ENCODE data around the gene PRKAA2.

Gene PRKAA2

DNA sequence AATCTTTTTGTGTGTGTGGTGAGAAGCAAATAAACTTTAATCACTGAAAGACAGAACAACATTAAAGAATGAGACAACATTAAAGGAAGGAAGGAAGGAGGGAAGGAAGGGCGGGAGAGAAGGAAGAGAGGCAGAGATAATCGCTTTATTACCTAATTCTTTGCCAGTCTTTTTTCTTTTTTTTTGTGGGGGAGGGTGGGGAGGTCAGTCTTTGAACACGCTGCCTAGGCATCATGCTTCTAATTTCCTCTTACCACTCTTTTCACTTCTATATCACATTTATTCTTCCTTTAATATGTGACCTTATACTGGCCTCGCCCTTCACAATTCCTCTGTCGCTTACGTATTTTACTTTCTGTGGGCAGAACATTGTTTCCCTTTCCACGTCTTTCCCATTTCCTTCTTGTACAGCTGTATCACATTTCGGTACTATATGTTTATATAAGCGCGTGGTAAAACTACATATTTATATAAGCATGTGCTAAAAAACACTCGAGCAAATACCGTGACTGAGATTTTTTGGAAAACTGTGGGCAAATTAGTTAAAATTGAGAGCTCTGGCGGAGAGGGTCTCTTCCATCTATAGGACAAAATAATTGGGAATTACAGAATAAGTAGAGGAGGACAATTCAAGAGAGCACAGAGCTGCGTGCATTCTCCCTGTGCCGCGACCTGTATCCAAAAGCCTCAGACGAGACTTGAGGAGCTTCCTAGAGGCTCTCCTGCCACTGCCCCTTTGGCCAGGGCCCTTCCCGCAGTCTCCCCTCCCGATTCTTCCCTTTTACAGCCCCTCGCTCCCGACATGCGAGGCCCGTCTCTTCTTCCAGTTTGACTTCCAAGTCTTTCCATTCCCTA is 823 bp upstream of the PRKAA2 start:
- no peaks in the 10 kb centered on the region for H3K36me3 ChIP-seq (ENCODE audit: insufficient read depth, low read length)
- DNase-seq (no peak), ATAC-seq (ENCODE audit: insufficient read depth, low read depth) (no peak)
- peaks cover 2% of the 10 kb centered on the region for H3K27me3 ChIP-seq (ENCODE audit: insufficient read depth, low read length, poor library complexity)
- no peak for TF ChIP-seq CTCF (IDR thresholded peaks at IDR 0.05; ENCODE audit: borderline replicate concordance, extremely low read depth, low read length, poor library complexity, severe bottlenecking)
- no peak for TF ChIP-seq EZH2 (IDR thresholded peaks at IDR 0.05; ENCODE audit: borderline replicate concordance, low read depth, low read length, severe bottlenecking)
- H3K27ac ChIP-seq (ENCODE audit: low read length) = no peak overlapping the region
- H3K9ac ChIP-seq (ENCODE audit: low read depth, low read length) = no peak overlapping the region
- H2AFZ ChIP-seq (ENCODE audit: low read depth, low read length) = no peak overlapping the region
- no peak overlapping the region for H3K4me2 ChIP-seq (ENCODE audit: insufficient read depth, low read length)
- H4K20me1 ChIP-seq (ENCODE audit: insufficient read depth, low read length) = no peaks in the 10 kb centered on the region
- H3K4me1 ChIP-seq (ENCODE audit: insufficient read depth, low read length) = no peaks in the 10 kb centered on the region
- no peaks in the 10 kb centered on the region for H3K79me2 ChIP-seq (ENCODE audit: insufficient read depth, low read length)
- H3K4me3 ChIP-seq (ENCODE audit: low read depth in 1 of 2, low read length in 2 of 2) = no peak overlapping the region
- H3K9me3 ChIP-seq (ENCODE audit: insufficient read depth, low read length, severe bottlenecking) = no peaks in the 10 kb centered on the region

DNA sequence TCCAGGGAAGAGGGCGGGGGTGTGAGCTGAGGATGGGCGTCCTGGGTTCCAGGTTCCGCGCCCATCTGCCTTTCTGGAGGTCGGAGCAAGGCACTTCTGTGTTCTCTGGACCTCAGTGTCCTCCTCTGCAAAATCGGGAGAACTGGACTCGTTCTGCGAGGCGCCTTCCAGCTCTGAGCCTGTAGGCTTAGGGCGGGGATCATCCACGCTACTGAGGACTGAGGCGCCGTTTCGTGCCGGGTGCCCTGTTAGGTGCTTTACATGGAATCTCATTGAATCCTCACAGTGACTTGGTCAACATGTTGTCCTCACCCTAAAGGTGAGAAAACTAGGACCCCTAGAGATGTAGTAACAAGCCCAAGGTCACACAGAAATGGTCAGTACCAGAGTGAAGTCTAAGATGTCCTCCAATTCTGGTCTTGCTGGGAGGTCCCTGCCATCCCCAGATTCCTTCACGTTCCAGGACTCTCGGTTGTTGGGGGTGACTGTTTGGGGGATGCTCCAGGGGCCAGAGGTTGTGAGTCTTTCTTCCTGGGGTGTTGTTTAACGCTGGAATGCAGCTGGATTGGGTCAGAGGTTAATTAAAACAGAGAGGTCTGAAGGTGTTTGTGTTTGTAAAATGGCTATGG is 677 bp downstream of the PRKAA2 start:
- no peak for ATAC-seq (ENCODE audit: insufficient read depth, low read depth)
- DNase-seq = no peak
- Histone ChIP-seq H3K27me3 (ENCODE audit: insufficient read depth, low read length, poor library complexity) (peaks cover 2% of the 10 kb centered on the region), H3K9me3 (ENCODE audit: insufficient read depth, low read length, severe bottlenecking) (no peaks in the 10 kb centered on the region), H2AFZ (ENCODE audit: low read depth, low read length) (no peak overlapping the region), H3K79me2 (ENCODE audit: insufficient read depth, low read length) (no peaks in the 10 kb centered on the region), H3K4me3 (ENCODE audit: low read depth in 1 of 2, low read length in 2 of 2) (no peak overlapping the region), H4K20me1 (ENCODE audit: insufficient read depth, low read length) (no peaks in the 10 kb centered on the region), H3K36me3 (ENCODE audit: insufficient read depth, low read length) (no peaks in the 10 kb centered on the region), H3K27ac (ENCODE audit: low read length) (no peak overlapping the region), H3K9ac (ENCODE audit: low read depth, low read length) (no peak overlapping the region), H3K4me1 (ENCODE audit: insufficient read depth, low read length) (no peaks in the 10 kb centered on the region), H3K4me2 (ENCODE audit: insufficient read depth, low read length) (no peak overlapping the region)
- TF ChIP-seq EZH2 (IDR thresholded peaks at IDR 0.05; ENCODE audit: borderline replicate concordance, low read depth, low read length, severe bottlenecking) (no peak), CTCF (IDR thresholded peaks at IDR 0.05; ENCODE audit: borderline replicate concordance, extremely low read depth, low read length, poor library complexity, severe bottlenecking) (no peak)

DNA sequence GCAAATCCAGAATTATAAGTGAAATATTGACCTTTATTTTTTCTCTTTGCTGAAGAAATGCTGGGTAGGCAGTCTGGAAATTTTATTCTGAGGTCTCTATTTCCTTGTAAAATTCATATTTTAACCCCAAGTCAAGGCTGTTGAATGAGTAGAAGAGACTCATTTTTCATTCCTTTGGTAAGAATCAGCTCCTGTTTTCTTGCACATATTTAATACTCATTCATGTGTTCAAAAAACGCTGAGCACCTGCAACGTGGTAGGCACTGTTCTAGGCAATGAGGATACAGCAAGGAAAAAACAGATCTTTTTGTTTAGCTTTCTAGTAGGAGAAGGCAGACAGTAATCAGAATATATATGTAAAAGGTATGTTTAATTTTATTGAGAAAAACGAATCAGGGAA is 1.5 kb downstream of the PRKAA2 start:
- no peaks in the 10 kb centered on the region for H3K36me3 ChIP-seq (ENCODE audit: insufficient read depth, low read length)
- H3K4me2 ChIP-seq (ENCODE audit: insufficient read depth, low read length) = no peak overlapping the region
- H3K9ac ChIP-seq (ENCODE audit: low read depth, low read length) = no peak overlapping the region
- no peak overlapping the region for H3K27ac ChIP-seq (ENCODE audit: low read length)
- no peak overlapping the region for H2AFZ ChIP-seq (ENCODE audit: low read depth, low read length)
- TF ChIP-seq EZH2 (IDR thresholded peaks at IDR 0.05; ENCODE audit: borderline replicate concordance, low read depth, low read length, severe bottlenecking) (no peak), CTCF (IDR thresholded peaks at IDR 0.05; ENCODE audit: borderline replicate concordance, extremely low read depth, low read length, poor library complexity, severe bottlenecking) (no peak)
- H3K4me3 ChIP-seq (ENCODE audit: low read depth in 1 of 2, low read length in 2 of 2) = no peak overlapping the region
- no peaks in the 10 kb centered on the region for H3K9me3 ChIP-seq (ENCODE audit: insufficient read depth, low read length, severe bottlenecking)
- H3K4me1 ChIP-seq (ENCODE audit: insufficient read depth, low read length) = no peaks in the 10 kb centered on the region
- ATAC-seq (ENCODE audit: insufficient read depth, low read depth) (no peak), DNase-seq (no peak)
- no peaks in the 10 kb centered on the region for H4K20me1 ChIP-seq (ENCODE audit: insufficient read depth, low read length)
- no peaks in the 10 kb centered on the region for H3K79me2 ChIP-seq (ENCODE audit: insufficient read depth, low read length)
- peaks cover 2% of the 10 kb centered on the region for H3K27me3 ChIP-seq (ENCODE audit: insufficient read depth, low read length, poor library complexity)
